Measurements from ENCODE around the gene MED13. TPM values are rescaled to one million over a fixed set of nuclear protein-coding genes. Genes with fewer than 3 reads are reported as not detected.
"Not testable (repeated sequence)": the region's sequence is repeated elsewhere in the genome, so short reads cannot be mapped to it uniquely, and the experiment has no call there.

Gene MED13
- total RNA-seq, 1 donor = 68.8 TPM

DNA sequence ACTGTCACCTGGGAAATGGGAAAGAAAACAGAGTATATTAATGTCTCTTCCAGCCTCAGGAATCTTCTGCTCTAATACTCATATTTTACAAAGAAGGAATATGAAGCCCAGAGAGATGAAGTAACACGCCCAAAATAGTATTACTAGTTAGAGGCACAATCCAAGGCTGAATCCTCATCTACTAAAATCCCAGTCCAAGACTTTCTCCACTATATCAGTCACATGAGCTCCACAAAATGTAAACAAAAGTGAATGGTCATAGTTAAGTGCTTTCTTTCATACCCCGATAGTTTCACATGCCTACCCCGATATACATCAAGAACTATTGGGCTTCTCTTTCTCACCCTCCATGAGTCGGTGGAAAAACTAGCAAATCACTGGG lies 138.3 kb downstream of the MED13 start:
- peaks cover 11% of the 10 kb centered on the region for H3K79me2 ChIP-seq (ENCODE audit: insufficient read depth, low read length)
- peak overlapping the region; percentile 84 for H3K4me3 ChIP-seq (ENCODE audit: insufficient read depth, low read length)
- H3K4me2 ChIP-seq (ENCODE audit: insufficient read depth, low read length) = peak overlapping the region; percentile 91
- no peaks in the 10 kb centered on the region for H4K20me1 ChIP-seq (ENCODE audit: insufficient read depth, low read length)
- DNase-seq (ENCODE audit: insufficient read length, low spot score, missing footprints) = peak; percentile 60
- H3K27me3 ChIP-seq (ENCODE audit: insufficient read depth, low read length) = no peaks in the 10 kb centered on the region
- H2AFZ ChIP-seq (ENCODE audit: low read length) = peak overlapping the region; percentile 95
- peak overlapping the region; percentile 75 for H3K27ac ChIP-seq (ENCODE audit: low read depth, low read length)
- H3K4me1 ChIP-seq (ENCODE audit: insufficient read depth, low read length) = peaks cover 15% of the 10 kb centered on the region
- no peaks in the 10 kb centered on the region for H3K9me3 ChIP-seq (ENCODE audit: low read depth, low read length)
- peaks cover 15% of the 10 kb centered on the region for H3K36me3 ChIP-seq (ENCODE audit: insufficient read depth, low read length)
- TF ChIP-seq, protein P1, sequence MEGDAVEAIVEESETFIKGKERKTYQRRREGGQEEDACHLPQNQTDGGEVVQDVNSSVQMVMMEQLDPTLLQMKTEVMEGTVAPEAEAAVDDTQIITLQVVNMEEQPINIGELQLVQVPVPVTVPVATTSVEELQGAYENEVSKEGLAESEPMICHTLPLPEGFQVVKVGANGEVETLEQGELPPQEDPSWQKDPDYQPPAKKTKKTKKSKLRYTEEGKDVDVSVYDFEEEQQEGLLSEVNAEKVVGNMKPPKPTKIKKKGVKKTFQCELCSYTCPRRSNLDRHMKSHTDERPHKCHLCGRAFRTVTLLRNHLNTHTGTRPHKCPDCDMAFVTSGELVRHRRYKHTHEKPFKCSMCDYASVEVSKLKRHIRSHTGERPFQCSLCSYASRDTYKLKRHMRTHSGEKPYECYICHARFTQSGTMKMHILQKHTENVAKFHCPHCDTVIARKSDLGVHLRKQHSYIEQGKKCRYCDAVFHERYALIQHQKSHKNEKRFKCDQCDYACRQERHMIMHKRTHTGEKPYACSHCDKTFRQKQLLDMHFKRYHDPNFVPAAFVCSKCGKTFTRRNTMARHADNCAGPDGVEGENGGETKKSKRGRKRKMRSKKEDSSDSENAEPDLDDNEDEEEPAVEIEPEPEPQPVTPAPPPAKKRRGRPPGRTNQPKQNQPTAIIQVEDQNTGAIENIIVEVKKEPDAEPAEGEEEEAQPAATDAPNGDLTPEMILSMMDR (IDR thresholded peaks at IDR 0.05; ENCODE audit: extremely low read depth, low read depth, low read length) = no peak

- not testable (repeated sequence) for H3K79me2 ChIP-seq (ENCODE audit: insufficient read depth, low read length); H4K20me1 ChIP-seq (ENCODE audit: insufficient read depth, low read length); H3K4me1 ChIP-seq (ENCODE audit: insufficient read depth, low read length); H3K27me3 ChIP-seq (ENCODE audit: insufficient read depth, low read length); H3K4me3 ChIP-seq (ENCODE audit: insufficient read depth, low read length); H3K4me2 ChIP-seq (ENCODE audit: insufficient read depth, low read length); DNase-seq (ENCODE audit: insufficient read length, low spot score, missing footprints); H2AFZ ChIP-seq (ENCODE audit: low read length); H3K27ac ChIP-seq (ENCODE audit: low read depth, low read length); H3K9me3 ChIP-seq (ENCODE audit: low read depth, low read length)
- H3K36me3 ChIP-seq (ENCODE audit: insufficient read depth, low read length) = peaks cover 25% of the 10 kb centered on the region
Measured at GRCh38 chr17:61915162-61915561, 149.9 kb downstream of the MED13 start.

DNA sequence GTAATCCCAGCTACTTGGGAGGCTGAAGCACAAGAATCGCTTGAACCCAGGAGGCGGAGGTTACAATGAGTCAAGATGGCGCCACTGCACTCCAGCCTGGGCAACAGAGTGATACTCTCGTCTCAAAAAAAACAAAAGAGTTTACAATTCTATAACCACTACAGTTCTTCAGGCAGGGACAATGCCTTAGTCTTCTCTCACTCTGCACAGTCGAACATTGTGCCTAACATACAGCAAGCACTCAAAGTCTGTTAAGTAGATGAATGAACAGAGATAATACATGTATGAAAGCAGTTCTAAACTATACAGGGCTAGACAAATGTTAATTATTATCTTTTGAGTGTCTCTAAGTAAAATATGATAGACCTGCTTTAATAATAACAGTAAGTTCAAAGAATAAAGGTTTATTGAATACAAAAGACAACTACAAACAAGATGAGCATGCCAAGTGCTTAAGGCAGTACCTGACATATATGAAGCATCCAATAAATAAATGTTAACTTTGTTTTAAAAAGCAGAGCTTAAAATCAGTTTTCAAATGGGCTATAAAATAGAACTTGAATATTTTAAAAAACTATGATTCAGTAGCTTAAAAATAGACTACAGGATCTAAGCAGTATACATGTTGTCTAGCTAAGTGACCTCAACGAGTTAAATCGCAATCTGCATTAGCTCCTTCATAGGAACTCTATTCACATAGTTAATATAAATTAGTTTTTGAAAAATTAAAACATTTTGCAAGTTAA lies 156.6 kb downstream of the MED13 start:
- Histone ChIP-seq H3K27ac (ENCODE audit: low read depth, low read length) (no peak overlapping the region), H3K27me3 (ENCODE audit: insufficient read depth, low read length) (no peaks in the 10 kb centered on the region), H2AFZ (ENCODE audit: low read length) (no peak overlapping the region), H4K20me1 (ENCODE audit: insufficient read depth, low read length) (no peaks in the 10 kb centered on the region), H3K4me3 (ENCODE audit: insufficient read depth, low read length) (no peak overlapping the region), H3K9me3 (ENCODE audit: low read depth, low read length) (no peaks in the 10 kb centered on the region), H3K79me2 (ENCODE audit: insufficient read depth, low read length) (no peaks in the 10 kb centered on the region), H3K4me2 (ENCODE audit: insufficient read depth, low read length) (no peak overlapping the region), H3K4me1 (ENCODE audit: insufficient read depth, low read length) (no peaks in the 10 kb centered on the region), H3K36me3 (ENCODE audit: insufficient read depth, low read length) (peaks cover 45% of the 10 kb centered on the region)
- TF ChIP-seq, protein P1 (IDR thresholded peaks at IDR 0.05; ENCODE audit: extremely low read depth, low read depth, low read length) = no peak
- DNase-seq (ENCODE audit: insufficient read length, low spot score, missing footprints) = no peak

- Histone ChIP-seq H3K4me1 (ENCODE audit: insufficient read depth, low read length) (no peaks in the 10 kb centered on the region), H4K20me1 (ENCODE audit: insufficient read depth, low read length) (no peaks in the 10 kb centered on the region), H3K4me3 (ENCODE audit: insufficient read depth, low read length) (no peak overlapping the region), H3K27me3 (ENCODE audit: insufficient read depth, low read length) (no peaks in the 10 kb centered on the region), H3K27ac (ENCODE audit: low read depth, low read length) (no peak overlapping the region), H2AFZ (ENCODE audit: low read length) (no peak overlapping the region), H3K9me3 (ENCODE audit: low read depth, low read length) (no peaks in the 10 kb centered on the region), H3K4me2 (ENCODE audit: insufficient read depth, low read length) (no peak overlapping the region), H3K36me3 (ENCODE audit: insufficient read depth, low read length) (peaks cover 46% of the 10 kb centered on the region), H3K79me2 (ENCODE audit: insufficient read depth, low read length) (no peaks in the 10 kb centered on the region)
- DNase-seq (ENCODE audit: insufficient read length, low spot score, missing footprints) = no peak
- TF ChIP-seq, protein P1 (IDR thresholded peaks at IDR 0.05; ENCODE audit: extremely low read depth, low read depth, low read length) = no peak
Measured at GRCh38 chr17:61907361-61907760, 157.7 kb downstream of the MED13 start.

Data from osteoblast (primary cell).